Ascending aorta (tissue), 2 donors: ENCODE results near the gene PEX11G. TPM values are rescaled to one million over a fixed set of nuclear protein-coding genes. Genes with fewer than 3 reads are reported as not detected.

Experiments
- DNase-seq, 2 donors: peaks; one replicate each; pipeline ENCODE4 v3.0.0-alpha.2; 2019; ENCODE audit warnings: low spot score in 2 of 2
- H3K27ac ChIP-seq, 2 donors: fragments of 200-600 bp; sonication (generic); one replicate each; pipeline ENCODE4 v1.5.1; 2016 to 2017; ENCODE audit warnings: mild to moderate bottlenecking in 1 of 2
- H3K27me3 ChIP-seq: fragments of 200-600 bp; sonication (generic); one replicate; pipeline ENCODE4 v1.5.1; 2017
- H3K36me3 ChIP-seq, 2 donors: fragments of 200-600 bp; sonication (generic); one replicate each; pipeline ENCODE4 v1.5.1; 2016
- H3K4me1 ChIP-seq, 2 donors: fragments of 200-600 bp; sonication (generic); one replicate each; pipeline ENCODE4 v1.5.1; 2016 to 2017; ENCODE audit warnings: mild to moderate bottlenecking in 1 of 2
- H3K4me3 ChIP-seq, 2 donors: fragments of 200-600 bp; sonication (generic); one replicate each; pipeline ENCODE4 v1.5.1; 2016 to 2017; ENCODE audit warnings: mild to moderate bottlenecking in 1 of 2
- H3K9me3 ChIP-seq, 2 donors: fragments of 200-600 bp; sonication (generic); one replicate each; pipeline ENCODE4 v1.5.1; 2016
- intact Hi-C: fragments of 100-400 bp; cut with DNase I; formaldehyde crosslinking; loops from one replicate; pipeline ENCODE4 v1.15.1; 2023
- total RNA-seq: library from RNA; depleted of rRNA; stranded (reverse); fragments of >200 nt; gene quantifications from one replicate; pipeline ENCODE4 v1.1.0, GENCODE V29; 2016
- TF ChIP-seq, protein P1 (sequence below), 3 experiments: fragments of 200-600 bp in 2 of 3; fragments of 450-650 bp in 1 of 3; sonication (generic) in 2 of 3; IDR thresholded peaks; one replicate each; pipeline ENCODE4 v1.5.1; 2016 to 2019; ENCODE audit warnings: antibody characterized with exemption in 3 of 3, mild to moderate bottlenecking in 1 of 3, moderate library complexity in 1 of 3

The PEX11G gene
- total RNA-seq, 1 donor from 2014 or later: not detected

DNA sequence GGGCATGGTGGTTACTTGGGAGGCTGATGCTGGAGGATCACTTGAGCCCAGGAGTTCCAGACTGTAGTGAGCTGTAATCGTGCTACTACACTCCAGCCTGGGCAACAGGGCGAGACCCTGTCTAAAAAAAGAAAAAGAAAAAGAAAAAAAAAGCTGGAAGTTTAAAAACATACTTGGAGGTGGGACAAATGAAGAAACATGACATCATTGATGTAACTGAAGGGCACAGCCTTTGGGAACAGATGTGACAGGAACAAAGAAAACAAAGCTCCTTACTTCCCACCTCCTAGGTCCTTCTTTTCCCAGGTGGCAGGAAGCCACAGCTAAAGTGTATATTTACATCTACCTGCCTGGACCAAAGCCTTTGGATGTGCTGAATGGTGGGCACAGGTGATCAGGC is 1.9 kb downstream of the PEX11G start:
- TF ChIP-seq, protein P1, sequence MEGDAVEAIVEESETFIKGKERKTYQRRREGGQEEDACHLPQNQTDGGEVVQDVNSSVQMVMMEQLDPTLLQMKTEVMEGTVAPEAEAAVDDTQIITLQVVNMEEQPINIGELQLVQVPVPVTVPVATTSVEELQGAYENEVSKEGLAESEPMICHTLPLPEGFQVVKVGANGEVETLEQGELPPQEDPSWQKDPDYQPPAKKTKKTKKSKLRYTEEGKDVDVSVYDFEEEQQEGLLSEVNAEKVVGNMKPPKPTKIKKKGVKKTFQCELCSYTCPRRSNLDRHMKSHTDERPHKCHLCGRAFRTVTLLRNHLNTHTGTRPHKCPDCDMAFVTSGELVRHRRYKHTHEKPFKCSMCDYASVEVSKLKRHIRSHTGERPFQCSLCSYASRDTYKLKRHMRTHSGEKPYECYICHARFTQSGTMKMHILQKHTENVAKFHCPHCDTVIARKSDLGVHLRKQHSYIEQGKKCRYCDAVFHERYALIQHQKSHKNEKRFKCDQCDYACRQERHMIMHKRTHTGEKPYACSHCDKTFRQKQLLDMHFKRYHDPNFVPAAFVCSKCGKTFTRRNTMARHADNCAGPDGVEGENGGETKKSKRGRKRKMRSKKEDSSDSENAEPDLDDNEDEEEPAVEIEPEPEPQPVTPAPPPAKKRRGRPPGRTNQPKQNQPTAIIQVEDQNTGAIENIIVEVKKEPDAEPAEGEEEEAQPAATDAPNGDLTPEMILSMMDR (IDR thresholded peaks at IDR 0.05): no peak
- Histone ChIP-seq H3K36me3 (no peaks in the 10 kb centered on the region), H3K4me1 (peaks cover 0 to 6% of the 10 kb centered on the region in 2 donors), H3K27me3 (no peaks in the 10 kb centered on the region), H3K27ac (no peak overlapping the region), H3K4me3 (no peak overlapping the region), H3K9me3 (no peaks in the 10 kb centered on the region)
- intact Hi-C loops: loop anchor here (5.0 kb wide), 1 partner anchor 1115 kb away; the partner anchor contains the start of gene ALKBH7
- DNase-seq: no peak

DNA sequence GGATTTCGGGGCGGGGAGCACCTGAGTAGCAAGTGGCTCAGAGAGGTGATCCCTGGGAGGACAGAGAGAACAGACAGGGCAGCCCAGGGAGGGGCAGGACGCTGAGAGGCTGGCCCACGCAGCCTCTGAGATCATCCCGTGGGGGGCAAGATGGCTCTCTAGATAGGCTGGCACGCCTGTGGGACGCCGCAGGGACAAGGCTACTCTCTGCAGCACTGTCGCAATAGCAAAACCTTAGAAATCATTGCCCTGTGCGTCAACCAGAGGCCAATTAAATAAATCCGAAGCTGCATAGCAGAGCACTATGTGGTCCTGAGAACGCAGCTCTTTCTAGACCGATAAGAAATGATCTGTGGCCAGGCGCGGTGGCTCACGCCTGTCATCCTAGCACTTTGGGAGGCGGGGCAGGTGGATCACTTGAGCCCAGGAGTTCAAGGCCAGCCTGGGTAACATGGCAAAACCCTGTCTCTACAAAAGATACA is 5.1 kb downstream of the PEX11G start:
- DNase-seq: no peak
- intact Hi-C loops: no loop called here
- peaks cover 0 to 6% of the 10 kb centered on the region in 2 donors for H3K4me1 ChIP-seq
- no peaks in the 10 kb centered on the region for H3K9me3 ChIP-seq
- H3K27me3 ChIP-seq: no peaks in the 10 kb centered on the region
- H3K36me3 ChIP-seq: no peaks in the 10 kb centered on the region
- no peak overlapping the region for H3K27ac ChIP-seq
- H3K4me3 ChIP-seq: no peak overlapping the region
- TF ChIP-seq, protein P1 (IDR thresholded peaks at IDR 0.05): no peak

DNA sequence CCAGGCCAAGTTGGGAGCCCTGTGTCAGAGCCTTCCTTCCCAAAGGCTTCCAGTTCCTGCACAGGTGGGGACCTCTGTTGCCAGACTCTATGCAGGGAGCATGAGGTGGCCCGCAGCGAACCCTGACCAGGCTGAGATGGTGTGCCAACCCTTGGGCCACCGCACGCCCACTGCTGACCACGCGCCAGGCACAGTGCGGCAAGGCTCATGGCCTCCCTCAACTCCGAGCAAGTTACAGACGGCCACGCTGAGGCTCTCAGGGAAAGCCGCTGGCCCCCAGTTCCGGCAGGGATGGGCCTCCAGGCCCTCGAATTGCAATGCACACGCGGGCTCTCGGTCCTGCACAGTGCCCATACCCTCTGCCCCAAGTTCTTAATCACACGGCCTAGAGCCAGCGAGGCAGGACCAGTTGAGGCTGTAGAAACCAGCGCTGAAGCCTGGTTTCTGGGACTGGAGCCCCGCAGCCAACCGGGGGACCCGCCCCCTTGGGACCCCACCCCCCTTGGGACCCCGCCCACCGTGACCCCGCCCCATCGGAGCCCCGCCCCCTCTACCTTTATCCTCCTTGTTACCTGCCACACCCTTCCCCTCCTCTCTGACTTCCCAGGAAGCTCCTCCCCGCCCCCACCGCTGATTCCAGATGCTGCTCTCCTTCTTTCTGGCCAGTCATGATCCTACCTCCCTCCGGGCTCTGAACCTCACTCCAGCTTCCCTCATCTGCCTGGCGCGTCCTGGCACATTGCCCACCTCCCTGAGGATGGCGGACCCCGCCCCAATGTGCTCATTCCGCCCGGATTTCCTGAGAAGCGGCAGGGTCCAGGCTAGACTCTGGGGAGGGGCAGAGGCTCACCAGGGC is 6.0 kb downstream of the PEX11G start:
- no peaks in the 10 kb centered on the region for H3K9me3 ChIP-seq
- no peak overlapping the region for H3K27ac ChIP-seq
- H3K27me3 ChIP-seq: no peaks in the 10 kb centered on the region
- no peaks in the 10 kb centered on the region for H3K36me3 ChIP-seq
- H3K4me3 ChIP-seq: no peak overlapping the region
- intact Hi-C loops: no loop called here
- DNase-seq: no peak
- H3K4me1 ChIP-seq: peaks cover 0 to 2% of the 10 kb centered on the region in 2 donors
- TF ChIP-seq, protein P1 (IDR thresholded peaks at IDR 0.05): no peak

DNA sequence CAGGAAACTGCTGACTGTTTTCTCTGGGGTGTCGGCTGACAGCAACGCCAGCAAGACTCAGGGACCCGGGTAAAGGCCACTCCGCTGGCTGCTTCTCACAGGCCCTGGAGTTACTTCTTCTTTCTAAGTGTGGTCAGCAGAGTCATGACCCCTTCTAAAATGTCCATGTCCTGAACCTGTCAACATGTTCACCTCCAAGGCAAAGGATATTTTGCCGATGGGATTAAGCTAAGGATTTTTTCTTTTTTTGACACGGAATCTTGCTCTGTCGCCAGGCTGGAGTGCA is 7.9 kb downstream of the PEX11G start:
- Histone ChIP-seq H3K27me3 (no peaks in the 10 kb centered on the region), H3K4me1 (peaks cover 0 to 2% of the 10 kb centered on the region in 2 donors), H3K9me3 (no peaks in the 10 kb centered on the region), H3K36me3 (no peaks in the 10 kb centered on the region), H3K4me3 (no peak overlapping the region), H3K27ac (peak overlapping the region in 1 of 2 donors; percentile 45)
- DNase-seq: no peak
- intact Hi-C loops: no loop called here
- TF ChIP-seq, protein P1 (IDR thresholded peaks at IDR 0.05): no peak

DNA sequence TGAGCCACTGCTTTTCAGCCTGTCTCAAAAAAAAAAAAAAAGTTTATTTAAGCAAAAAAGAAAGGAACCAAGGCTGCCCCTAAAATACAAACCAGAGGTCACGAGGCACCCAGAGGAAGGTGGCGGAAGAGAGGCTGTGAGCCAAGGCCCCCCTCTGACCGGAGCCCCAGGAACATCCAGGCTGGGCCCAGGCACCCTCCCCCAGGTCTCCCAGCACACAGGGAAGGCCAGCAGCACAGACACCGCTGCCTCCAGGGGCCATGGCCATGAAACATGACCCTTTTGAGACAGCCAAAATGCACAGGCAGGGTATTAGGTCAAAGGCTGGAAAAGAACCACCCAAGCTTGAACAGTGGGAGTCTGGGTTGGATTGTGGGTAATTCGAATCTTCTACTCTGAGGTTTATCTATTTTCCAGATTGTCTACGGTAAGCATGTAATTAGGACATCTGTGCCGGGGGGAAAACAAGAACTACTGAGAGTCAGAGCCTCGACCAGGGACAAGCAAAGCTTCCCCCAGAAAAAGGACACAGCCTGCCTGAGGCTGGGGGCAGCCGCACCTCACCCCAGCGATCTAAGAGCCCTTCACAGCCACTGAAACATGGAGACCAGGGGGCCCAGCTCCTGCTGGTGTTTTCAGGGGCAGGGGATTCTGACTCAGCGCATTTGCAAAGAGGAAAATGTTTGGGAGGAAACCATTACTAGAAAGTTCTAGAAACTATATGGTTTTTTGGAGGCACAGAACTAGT is 8.4 kb downstream of the PEX11G start:
- Histone ChIP-seq H3K4me1 (peaks cover 0 to 2% of the 10 kb centered on the region in 2 donors), H3K36me3 (no peaks in the 10 kb centered on the region), H3K27ac (peak overlapping the region in 1 of 2 donors; percentile 45), H3K27me3 (no peaks in the 10 kb centered on the region), H3K4me3 (no peak overlapping the region), H3K9me3 (no peaks in the 10 kb centered on the region)
- intact Hi-C loops: no loop called here
- TF ChIP-seq, protein P1 (IDR thresholded peaks at IDR 0.05): no peak
- no peak for DNase-seq
